B cell (primary cell): Measurements from ENCODE around the gene PACRG. TPM values are rescaled to one million over a fixed set of nuclear protein-coding genes. Genes with fewer than 3 reads are reported as not detected.

ENCODE experiments used
- ATAC-seq: fragments of 200-7000 bp; cut with Tn5 transposase; one replicate; pipeline ENCODE4 v1.10.0; 2021; ENCODE audit warnings: low read depth, mild to moderate bottlenecking, moderate number of reproducible peaks, moderate library complexity
- CTCF ChIA-PET: fragments of 350-600 bp; sonication (Branson Sonifier 250); formaldehyde crosslinking; loops from one replicate; lab custom pipeline; 2021; ENCODE audit warnings: antibody characterized with exemption, inconsistent platforms; lab: Charles Lee
- POLR2A ChIA-PET: fragments of 350-600 bp; sonication (Branson Sonifier 250); formaldehyde crosslinking; loops from one replicate; lab custom pipeline; 2021; ENCODE audit warnings: antibody characterized with exemption; lab: Charles Lee
- DNase-seq: peaks from one replicate; pipeline ENCODE4 v3.0.0; 2013
- H2AFZ ChIP-seq: 2 replicates; pipeline ENCODE4 v1.6.1; 2012; ENCODE audit warnings: mild to moderate bottlenecking, low read depth, low read length; ENCODE audit not compliant: insufficient read depth, poor library complexity, severe bottlenecking
- H3K27ac ChIP-seq, 2 donors: 1 replicate in 1 of 2; 2 replicates in 1 of 2; pipeline ENCODE4 v1.5.1; 2012 to 2013; ENCODE audit warnings: low read length in 2 of 2, mild to moderate bottlenecking in 2 of 2, moderate library complexity in 1 of 2
- H3K27me3 ChIP-seq, 4 experiments: fragments of 200-600 bp in 1 of 4; sonication (generic) in 1 of 4; replicated peaks in 1 of 4; 1 replicate in 2 of 4; 2 replicates in 2 of 4; pipeline versions ENCODE4 v1.6.1 to v1.7.0; 2013 to 2016; ENCODE audit warnings: low read length in 3 of 4, mild to moderate bottlenecking in 2 of 4, mixed read lengths in 1 of 4, moderate library complexity in 1 of 4; ENCODE audit not compliant: insufficient read depth in 4 of 4, control insufficient read depth in 3 of 4; ENCODE audit errors: control extremely low read depth in 1 of 4
- H3K36me3 ChIP-seq, 2 experiments: replicated peaks in 1 of 2; 1 replicate in 1 of 2; 2 replicates in 1 of 2; pipeline versions ENCODE4 v1.6.1 to v1.7.1; 2013; ENCODE audit warnings: low read length in 1 of 2; ENCODE audit not compliant: insufficient read depth in 2 of 2, control insufficient read depth in 1 of 2; ENCODE audit errors: control extremely low read depth in 1 of 2, extremely low read depth in 1 of 2
- H3K4me1 ChIP-seq, 2 donors: fragments of 200-600 bp in 1 of 2; sonication (generic) in 1 of 2; 1 replicate in 1 of 2; 2 replicates in 1 of 2; pipeline versions ENCODE4 v1.5.1 to v1.6.1; 2013 to 2017; ENCODE audit warnings: low read length in 2 of 2; ENCODE audit not compliant: control insufficient read depth in 2 of 2, insufficient read depth in 2 of 2
- H3K4me2 ChIP-seq: replicated peaks from 2 replicates; pipeline ENCODE3; 2012; ENCODE audit warnings: mild to moderate bottlenecking, low read depth, low read length; ENCODE audit not compliant: poor library complexity, severe bottlenecking
- H3K4me3 ChIP-seq, 5 experiments: fragments of 200-600 bp in 1 of 5; sonication (generic) in 1 of 5; 1 replicate in 3 of 5; 2 replicates in 2 of 5; pipeline versions ENCODE4 v1.5.1 to v1.7.0; 2011 to 2016; ENCODE audit warnings: low read length in 4 of 5, mild to moderate bottlenecking in 4 of 5, low read depth in 2 of 5, control low read depth in 1 of 5, moderate library complexity in 1 of 5; ENCODE audit not compliant: insufficient read depth in 1 of 5; ENCODE audit errors: control extremely low read depth in 1 of 5, extremely low read depth in 1 of 5
- H3K79me2 ChIP-seq: fragments of 200-600 bp; sonication (generic); one replicate; pipeline ENCODE4 v1.6.0; 2016; ENCODE audit warnings: low read length; ENCODE audit not compliant: control insufficient read depth, insufficient read depth
- H3K9ac ChIP-seq: fragments of 200-600 bp; sonication (generic); 2 replicates; pipeline ENCODE4 v1.6.1; 2017; ENCODE audit warnings: mild to moderate bottlenecking, low read length, moderate library complexity
- H3K9me3 ChIP-seq, 3 donors: one replicate each; pipeline versions ENCODE4 v1.6.1 to v1.7.1; 2013; ENCODE audit warnings: low read length in 2 of 3; ENCODE audit not compliant: control insufficient read depth in 2 of 3, insufficient read depth in 1 of 3; ENCODE audit errors: control extremely low read depth in 1 of 3
- H4K20me1 ChIP-seq: 2 replicates; pipeline ENCODE4 v1.6.0; 2012; ENCODE audit warnings: mild to moderate bottlenecking, low read length; ENCODE audit not compliant: insufficient read depth, control insufficient read depth, poor library complexity, severe bottlenecking
- H3K27ac Mint-ChIP-seq: one replicate; pipeline ENCODE4 v1.8.0; 2021; ENCODE audit warnings: mixed read lengths
- H3K27me3 Mint-ChIP-seq: one replicate; pipeline ENCODE4 v1.8.0; 2021; ENCODE audit warnings: mixed read lengths
- H3K4me1 Mint-ChIP-seq: one replicate; pipeline ENCODE4 v1.8.0; 2021; ENCODE audit warnings: mixed read lengths
- H3K4me3 Mint-ChIP-seq: one replicate; pipeline ENCODE4 v1.8.0; 2021; ENCODE audit warnings: mixed read lengths
- H3K9me3 Mint-ChIP-seq: one replicate; pipeline ENCODE4 v1.8.0; 2022; ENCODE audit warnings: mixed read lengths; ENCODE audit not compliant: insufficient read depth
- EZH2 ChIP-seq: IDR thresholded peaks from 2 replicates; pipeline ENCODE4 v1.6.1; 2012; ENCODE audit warnings: borderline replicate concordance, low read depth, mild to moderate bottlenecking, moderate library complexity, low read length; ENCODE audit not compliant: insufficient read depth, poor library complexity, severe bottlenecking
- WGBS: methylation state at CpG from one replicate; pipeline ENCODE4 v1.1.5; 2013; ENCODE audit warnings: missing lambda C conversion rate; ENCODE audit not compliant: insufficient coverage; 5-methylcytosine and 5-hydroxymethylcytosine counted together
- intact Hi-C: fragments of 100-400 bp; cut with micrococcal nuclease; formaldehyde crosslinking; loops from one replicate; pipeline ENCODE4 v1.10.0; 2022
- polyA plus RNA-seq: library from polyadenylated mRNA; depleted of rRNA; stranded (reverse); fragments of >200 nt; gene quantifications from 2 replicates; pipeline ENCODE4 v1.2.3, GENCODE V29; 2012
- total RNA-seq, 2 donors: library from RNA; stranded (reverse); fragments of 120-200 nt in 1 of 2; gene quantifications; 1 replicate in 1 of 2; 2 replicates in 1 of 2; pipeline versions ENCODE4 v1.2.3 to v1.2.4, GENCODE V29; 2013 to 2022
- TF ChIP-seq, protein P1 (sequence below): fragments of 200-600 bp; IDR thresholded peaks from one replicate; pipeline ENCODE4 v1.8.0; 2022; ENCODE audit warnings: antibody characterized with exemption, mild to moderate bottlenecking

PACRG gene
- total and polyA plus RNA-seq, 2 donors (not counting 1 experiment from before 2014, with no cell fraction given), result not detected

DNA sequence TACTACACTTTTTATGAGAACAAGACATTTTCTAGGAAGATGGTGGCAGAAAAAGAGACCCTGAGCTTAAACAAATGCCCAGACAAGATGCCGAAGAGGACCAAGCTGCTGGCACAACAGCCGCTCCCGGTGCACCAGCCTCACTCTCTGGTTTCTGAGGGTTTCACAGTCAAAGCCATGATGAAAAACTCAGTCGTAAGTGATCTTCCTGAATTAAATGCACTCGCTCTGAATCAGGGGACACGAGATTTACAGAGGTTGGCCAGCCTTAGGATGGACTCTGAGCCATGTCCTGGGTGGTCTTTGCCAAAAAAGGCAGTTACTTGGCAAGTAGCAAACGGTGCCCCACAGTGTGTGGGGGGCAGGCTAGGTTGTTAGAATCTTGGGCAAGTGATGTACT, 423 bp downstream of the PACRG start:
- intact Hi-C loops, result loop anchor here (5.0 kb wide), 2 partner anchors 1556 to 1736 kb away; partner anchors contain the start of gene MAP3K4
- DNase-seq, result no peak
- H4K20me1 ChIP-seq, result no peaks in the 10 kb centered on the region
- Mint-ChIP-seq H3K27ac (peak overlapping the region; percentile 91), H3K27me3 (no peaks in the 10 kb centered on the region), H3K4me1 (peaks cover 12% of the 10 kb centered on the region), H3K9me3 (no peaks in the 10 kb centered on the region), H3K4me3 (peak overlapping the region; percentile 96)
- H3K9me3 ChIP-seq, result peaks cover 0 to 3% (median 0%) of the 10 kb centered on the region in 3 donors
- peak overlapping the region; percentile 88 for H3K4me2 ChIP-seq
- H3K27ac ChIP-seq, result peak overlapping the region; percentile 43 to 85
- H3K4me1 ChIP-seq, result peaks cover 8 to 13% of the 10 kb centered on the region in 2 donors
- no peak for ATAC-seq
- no peaks in the 10 kb centered on the region for H3K79me2 ChIP-seq
- H3K36me3 ChIP-seq, result no peaks in the 10 kb centered on the region
- peak overlapping the region; percentile 89 for H3K9ac ChIP-seq
- peak overlapping the region; percentile 93 for H2AFZ ChIP-seq
- POLR2A ChIA-PET, result no interaction called here
- no peaks in the 10 kb centered on the region for H3K27me3 ChIP-seq
- CTCF ChIA-PET, result no interaction called here
- TF ChIP-seq EZH2, result no peak
- TF ChIP-seq, protein P1, sequence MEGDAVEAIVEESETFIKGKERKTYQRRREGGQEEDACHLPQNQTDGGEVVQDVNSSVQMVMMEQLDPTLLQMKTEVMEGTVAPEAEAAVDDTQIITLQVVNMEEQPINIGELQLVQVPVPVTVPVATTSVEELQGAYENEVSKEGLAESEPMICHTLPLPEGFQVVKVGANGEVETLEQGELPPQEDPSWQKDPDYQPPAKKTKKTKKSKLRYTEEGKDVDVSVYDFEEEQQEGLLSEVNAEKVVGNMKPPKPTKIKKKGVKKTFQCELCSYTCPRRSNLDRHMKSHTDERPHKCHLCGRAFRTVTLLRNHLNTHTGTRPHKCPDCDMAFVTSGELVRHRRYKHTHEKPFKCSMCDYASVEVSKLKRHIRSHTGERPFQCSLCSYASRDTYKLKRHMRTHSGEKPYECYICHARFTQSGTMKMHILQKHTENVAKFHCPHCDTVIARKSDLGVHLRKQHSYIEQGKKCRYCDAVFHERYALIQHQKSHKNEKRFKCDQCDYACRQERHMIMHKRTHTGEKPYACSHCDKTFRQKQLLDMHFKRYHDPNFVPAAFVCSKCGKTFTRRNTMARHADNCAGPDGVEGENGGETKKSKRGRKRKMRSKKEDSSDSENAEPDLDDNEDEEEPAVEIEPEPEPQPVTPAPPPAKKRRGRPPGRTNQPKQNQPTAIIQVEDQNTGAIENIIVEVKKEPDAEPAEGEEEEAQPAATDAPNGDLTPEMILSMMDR, result no peak
- WGBS, result 84% methylated on average over 6 of the region's 7 CpGs
- H3K4me3 ChIP-seq, result peak overlapping the region in 3 of 5 experiments; percentile 23 to 85 (median 42)

DNA sequence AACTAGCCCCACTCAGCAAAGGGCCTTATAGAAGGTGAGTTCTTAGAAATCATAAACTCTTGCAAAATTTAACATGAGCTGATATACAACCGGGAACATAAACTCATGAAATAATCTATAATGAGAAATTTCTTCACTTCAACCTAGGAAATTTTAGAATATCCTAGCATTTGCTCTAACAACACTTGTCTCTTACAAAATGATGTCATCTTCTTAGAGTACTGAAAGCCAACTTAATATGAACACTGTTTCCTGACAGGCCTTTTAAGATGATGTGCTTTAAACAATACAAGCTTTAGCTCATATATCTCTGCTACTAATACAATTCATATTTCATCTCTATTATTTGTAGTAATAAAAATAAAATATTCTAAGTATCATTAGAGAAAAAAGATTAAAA, 932 bp downstream of the PACRG start:
- no peak overlapping the region for H3K9ac ChIP-seq
- no peak overlapping the region for H3K4me3 ChIP-seq
- no CpG with 5 or more reads among the region's 1 CpG for WGBS
- no peak for TF ChIP-seq EZH2
- TF ChIP-seq, protein P1, result no peak
- no peak for DNase-seq
- Mint-ChIP-seq H3K4me1 (peaks cover 12% of the 10 kb centered on the region), H3K4me3 (peak overlapping the region; percentile 96), H3K27ac (peak overlapping the region; percentile 91), H3K9me3 (no peaks in the 10 kb centered on the region), H3K27me3 (no peaks in the 10 kb centered on the region)
- CTCF ChIA-PET, result no interaction called here
- intact Hi-C loops, result loop anchor here (5.0 kb wide), 2 partner anchors 1556 to 1736 kb away; partner anchors contain the start of gene MAP3K4
- peak overlapping the region; percentile 93 for H2AFZ ChIP-seq
- peak overlapping the region in 1 of 2 donors; percentile 85 for H3K27ac ChIP-seq
- H3K4me2 ChIP-seq, result no peak overlapping the region
- no peak for ATAC-seq
- H3K9me3 ChIP-seq, result peaks cover 0 to 3% (median 0%) of the 10 kb centered on the region in 3 donors
- H3K4me1 ChIP-seq, result peaks cover 8 to 13% of the 10 kb centered on the region in 2 donors
- no peaks in the 10 kb centered on the region for H3K27me3 ChIP-seq
- POLR2A ChIA-PET, result no interaction called here
- no peaks in the 10 kb centered on the region for H3K36me3 ChIP-seq
- no peaks in the 10 kb centered on the region for H4K20me1 ChIP-seq
- H3K79me2 ChIP-seq, result no peaks in the 10 kb centered on the region
